Fibroblast of gingiva (primary cell): Measurements from ENCODE around the gene CLEC12A.

Experiments
- DNase-seq: peaks from one replicate; pipeline ENCODE4 v3.0.0-alpha.2; 2011; ENCODE audit warnings: low read depth

CLEC12A gene

GRCh38 chr12:10033783-10034545 is 62.8 kb downstream of the CLEC12A start:
- DNase-seq = no peak
